Esophagus muscularis mucosa (tissue), 4 donors: ENCODE measurements around the gene VEPH1.

ENCODE experiments used
- CTCF ChIP-seq, 3 experiments: fragments of 200-600 bp in 2 of 3; fragments of 450-650 bp in 1 of 3; sonication (generic) in 2 of 3; IDR thresholded peaks; one replicate each; pipeline ENCODE4 v1.5.1; 2017 to 2019; ENCODE audit warnings: antibody characterized with exemption in 3 of 3, mild to moderate bottlenecking in 2 of 3, moderate library complexity in 1 of 3
- EP300 ChIP-seq: sonication (generic); formaldehyde crosslinking; IDR thresholded peaks from one replicate; pipeline ENCODE4 v1.6.1; 2017; ENCODE audit warnings: antibody characterized with exemption
- POLR2A ChIP-seq: fragments of 450-650 bp; IDR thresholded peaks from one replicate; pipeline ENCODE4 v1.6.1; 2017; ENCODE audit warnings: antibody characterized with exemption, moderate library complexity, mild to moderate bottlenecking, low read depth
- POLR2AphosphoS5 ChIP-seq, 2 donors: sonication (generic); formaldehyde crosslinking; IDR thresholded peaks; one replicate each; pipeline ENCODE4 v1.6.1; 2017; ENCODE audit warnings: antibody characterized with exemption in 2 of 2

- TF ChIP-seq POLR2AphosphoS5 (IDR thresholded peaks at IDR 0.05) (no peak), CTCF (IDR thresholded peaks at IDR 0.05) (no peak), POLR2A (no peak), EP300 (no peak)
Observed at GRCh38 chr3:157241599-157241998, 261.6 kb downstream of the VEPH1 start.
